Astrocyte (in vitro differentiated cells and primary cell): ENCODE data around the gene DCC. TPM values are rescaled to one million over a fixed set of nuclear protein-coding genes. Genes with fewer than 3 reads are reported as not detected.

Source experiments
- DNase-seq: peaks from one replicate; pipeline ENCODE4 v3.0.0-alpha.2; 2010; ENCODE audit warnings: low read depth
- FAIRE-seq: peaks from 2 replicates; lab custom pipeline; 2011; peaks lifted over from hg19 to GRCh38; lab: Jason Lieb, UNC
- H2AFZ ChIP-seq: 2 replicates; pipeline ENCODE4 v1.6.0; 2012; ENCODE audit warnings: low read depth, low read length, inconsistent platforms
- H3K27ac ChIP-seq: 2 replicates; pipeline ENCODE4 v1.5.1; 2011; ENCODE audit warnings: low read depth, low read length, inconsistent platforms
- H3K27me3 ChIP-seq: 2 replicates; pipeline ENCODE4 v1.6.0; 2011; ENCODE audit warnings: low read length, inconsistent platforms; ENCODE audit not compliant: insufficient read depth
- H3K36me3 ChIP-seq: 2 replicates; pipeline ENCODE4 v1.5.1; 2011; ENCODE audit warnings: low read length, inconsistent platforms; ENCODE audit not compliant: insufficient read depth
- H3K4me1 ChIP-seq: 2 replicates; pipeline ENCODE4 v1.5.1; 2011; ENCODE audit warnings: low read length, inconsistent platforms; ENCODE audit not compliant: insufficient read depth
- H3K4me2 ChIP-seq: 2 replicates; pipeline ENCODE4 v1.6.0; 2012; ENCODE audit warnings: low read length, inconsistent platforms
- H3K4me3 ChIP-seq: 2 replicates; pipeline ENCODE4 v1.5.1; 2011; ENCODE audit warnings: low read depth, mild to moderate bottlenecking, low read length, inconsistent platforms; ENCODE audit not compliant: insufficient read depth
- H3K79me2 ChIP-seq: 2 replicates; pipeline ENCODE4 v1.6.0; 2012; ENCODE audit warnings: mild to moderate bottlenecking, low read length, inconsistent platforms; ENCODE audit not compliant: insufficient read depth
- H3K9ac ChIP-seq: 2 replicates; pipeline ENCODE4 v1.6.0; 2012; ENCODE audit warnings: mild to moderate bottlenecking, low read length, inconsistent platforms
- H3K9me3 ChIP-seq: 2 replicates; pipeline ENCODE4 v1.5.1; 2012; ENCODE audit warnings: low read depth, mild to moderate bottlenecking, low read length, inconsistent platforms; ENCODE audit not compliant: insufficient read depth
- H4K20me1 ChIP-seq: 2 replicates; pipeline ENCODE4 v1.6.0; 2012; ENCODE audit warnings: low read length, inconsistent platforms; ENCODE audit not compliant: insufficient read depth
- H3K27ac Mint-ChIP-seq: one replicate; pipeline ENCODE4 v1.8.0; 2021; ENCODE audit warnings: mild to moderate bottlenecking, mixed read lengths; ENCODE audit not compliant: unreplicated experiment
- H3K27me3 Mint-ChIP-seq: one replicate; pipeline ENCODE4 v1.8.0; 2021; ENCODE audit warnings: low read depth, mixed read lengths; ENCODE audit not compliant: unreplicated experiment
- H3K36me3 Mint-ChIP-seq: one replicate; pipeline ENCODE4 v1.8.0; 2021; ENCODE audit warnings: low read depth, mixed read lengths; ENCODE audit not compliant: unreplicated experiment
- H3K4me1 Mint-ChIP-seq: one replicate; pipeline ENCODE4 v1.8.0; 2021; ENCODE audit warnings: low read depth, mixed read lengths; ENCODE audit not compliant: unreplicated experiment
- H3K4me3 Mint-ChIP-seq: one replicate; pipeline ENCODE4 v1.8.0; 2021; ENCODE audit warnings: mild to moderate bottlenecking, moderate library complexity, mixed read lengths; ENCODE audit not compliant: unreplicated experiment
- H3K9me3 Mint-ChIP-seq: one replicate; pipeline ENCODE4 v1.8.0; 2021; ENCODE audit warnings: mild to moderate bottlenecking, mixed read lengths; ENCODE audit not compliant: unreplicated experiment
- EZH2 ChIP-seq: IDR thresholded peaks from 2 replicates; pipeline ENCODE4 v1.6.1; 2012; ENCODE audit warnings: mild to moderate bottlenecking, low read length, inconsistent platforms; ENCODE audit not compliant: insufficient read depth
- total RNA-seq: library from RNA; stranded (reverse); gene quantifications from 2 replicates; pipeline ENCODE4 v1.2.1, GENCODE V29; 2021
- TF ChIP-seq, protein P1 (sequence below): IDR thresholded peaks from 2 replicates; pipeline ENCODE4 v1.5.1; 2011; ENCODE audit warnings: low read depth, mild to moderate bottlenecking, inconsistent platforms, low read length, moderate library complexity; ENCODE audit not compliant: insufficient read depth

DCC gene
- total RNA-seq, 1 donor from 2014 or later: 2.6 TPM

DNA sequence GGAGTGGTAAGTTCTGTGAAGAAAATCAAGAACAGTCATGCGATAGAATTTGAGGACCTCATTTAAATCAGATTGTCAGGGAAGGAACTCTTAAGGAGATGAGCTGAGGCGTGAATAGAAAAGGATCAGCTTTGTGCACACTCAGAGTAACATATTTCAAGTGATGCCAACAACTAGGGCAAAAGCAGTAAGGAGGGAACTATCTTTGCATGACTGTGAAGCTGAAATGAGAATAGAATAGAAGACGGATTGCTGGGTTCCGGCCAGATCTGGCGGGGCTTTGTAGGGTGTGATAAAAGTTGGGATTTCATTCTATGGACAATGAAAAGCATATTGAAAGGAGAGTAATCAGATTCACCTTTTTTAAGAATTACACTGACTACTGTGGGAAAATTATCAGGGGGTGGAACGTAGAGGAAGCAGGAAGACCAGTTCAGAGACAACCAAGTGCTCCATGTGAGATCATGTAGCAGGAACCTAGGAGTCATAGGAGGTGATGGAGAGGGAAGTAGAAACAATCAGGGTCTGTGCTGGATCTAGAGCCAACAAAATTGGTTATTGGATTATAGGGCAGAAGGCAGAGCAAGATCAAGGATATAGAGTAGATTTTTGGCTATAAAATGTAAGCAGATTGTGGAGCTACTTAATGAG is 884.3 kb downstream of the DCC start:
- H3K4me1 ChIP-seq: no peaks in the 10 kb centered on the region
- Mint-ChIP-seq H3K4me1 (peaks cover 7% of the 10 kb centered on the region), H3K27ac (no peak overlapping the region), H3K4me3 (no peak overlapping the region), H3K27me3 (no peaks in the 10 kb centered on the region), H3K36me3 (no peaks in the 10 kb centered on the region), H3K9me3 (no peaks in the 10 kb centered on the region)
- no peaks in the 10 kb centered on the region for H3K36me3 ChIP-seq
- H3K79me2 ChIP-seq: no peaks in the 10 kb centered on the region
- H2AFZ ChIP-seq: no peak overlapping the region
- no peak overlapping the region for H3K9ac ChIP-seq
- H3K9me3 ChIP-seq: no peaks in the 10 kb centered on the region
- H3K4me3 ChIP-seq: no peak overlapping the region
- DNase-seq: no peak
- TF ChIP-seq, protein P1, sequence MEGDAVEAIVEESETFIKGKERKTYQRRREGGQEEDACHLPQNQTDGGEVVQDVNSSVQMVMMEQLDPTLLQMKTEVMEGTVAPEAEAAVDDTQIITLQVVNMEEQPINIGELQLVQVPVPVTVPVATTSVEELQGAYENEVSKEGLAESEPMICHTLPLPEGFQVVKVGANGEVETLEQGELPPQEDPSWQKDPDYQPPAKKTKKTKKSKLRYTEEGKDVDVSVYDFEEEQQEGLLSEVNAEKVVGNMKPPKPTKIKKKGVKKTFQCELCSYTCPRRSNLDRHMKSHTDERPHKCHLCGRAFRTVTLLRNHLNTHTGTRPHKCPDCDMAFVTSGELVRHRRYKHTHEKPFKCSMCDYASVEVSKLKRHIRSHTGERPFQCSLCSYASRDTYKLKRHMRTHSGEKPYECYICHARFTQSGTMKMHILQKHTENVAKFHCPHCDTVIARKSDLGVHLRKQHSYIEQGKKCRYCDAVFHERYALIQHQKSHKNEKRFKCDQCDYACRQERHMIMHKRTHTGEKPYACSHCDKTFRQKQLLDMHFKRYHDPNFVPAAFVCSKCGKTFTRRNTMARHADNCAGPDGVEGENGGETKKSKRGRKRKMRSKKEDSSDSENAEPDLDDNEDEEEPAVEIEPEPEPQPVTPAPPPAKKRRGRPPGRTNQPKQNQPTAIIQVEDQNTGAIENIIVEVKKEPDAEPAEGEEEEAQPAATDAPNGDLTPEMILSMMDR: no peak
- no peak for TF ChIP-seq EZH2
- no peaks in the 10 kb centered on the region for H3K27me3 ChIP-seq
- no peak overlapping the region for H3K27ac ChIP-seq
- H3K4me2 ChIP-seq: no peak overlapping the region
- no peak for FAIRE-seq
- H4K20me1 ChIP-seq: no peaks in the 10 kb centered on the region

DNA sequence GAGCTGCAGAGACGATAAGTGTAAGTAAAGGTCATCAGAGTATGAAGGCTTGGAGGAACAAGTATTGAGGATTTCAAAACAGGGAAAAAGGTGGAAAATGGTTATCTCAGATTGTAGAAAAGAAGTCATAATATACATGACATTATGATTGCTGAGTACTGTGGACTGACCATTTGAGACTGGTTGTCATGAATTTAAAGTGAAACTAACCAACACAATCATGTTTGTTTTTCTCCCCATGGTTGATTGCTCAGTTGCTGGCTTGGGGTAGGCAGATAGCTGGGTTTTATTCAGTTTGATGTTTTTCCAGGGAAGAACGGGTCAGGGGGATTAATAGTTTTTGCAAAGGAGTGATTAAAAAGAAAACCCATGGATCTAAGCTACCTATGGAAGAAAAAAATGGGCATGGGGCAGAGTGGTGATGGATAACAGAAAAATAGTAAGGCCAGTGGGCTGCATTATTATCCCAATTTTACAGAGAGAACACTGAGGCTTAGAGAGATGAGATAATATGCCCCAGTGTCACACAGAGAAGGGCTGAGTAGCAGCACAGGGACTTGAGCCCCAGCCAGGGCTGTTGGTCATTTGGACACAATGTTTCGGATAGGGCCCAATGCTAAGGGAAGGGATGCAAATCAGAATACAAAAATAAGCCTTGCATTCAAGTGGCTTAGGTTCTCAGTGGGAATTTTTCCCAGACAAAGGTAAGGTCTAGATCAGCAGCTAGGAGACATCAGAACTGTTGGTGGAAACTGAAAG is 885.7 kb downstream of the DCC start:
- no peaks in the 10 kb centered on the region for H3K36me3 Mint-ChIP-seq
- no peak overlapping the region for H3K4me2 ChIP-seq
- no peaks in the 10 kb centered on the region for H3K27me3 Mint-ChIP-seq
- no peaks in the 10 kb centered on the region for H3K36me3 ChIP-seq
- DNase-seq (no peak), FAIRE-seq (no peak)
- no peaks in the 10 kb centered on the region for H3K4me1 Mint-ChIP-seq
- no peaks in the 10 kb centered on the region for H4K20me1 ChIP-seq
- H3K79me2 ChIP-seq: no peaks in the 10 kb centered on the region
- no peaks in the 10 kb centered on the region for H3K9me3 ChIP-seq
- TF ChIP-seq, protein P1: no peak
- TF ChIP-seq EZH2: no peak
- no peak overlapping the region for H2AFZ ChIP-seq
- no peaks in the 10 kb centered on the region for H3K4me1 ChIP-seq
- H3K4me3 ChIP-seq: no peak overlapping the region
- no peaks in the 10 kb centered on the region for H3K9me3 Mint-ChIP-seq
- no peaks in the 10 kb centered on the region for H3K27me3 ChIP-seq
- no peak overlapping the region for H3K4me3 Mint-ChIP-seq
- no peak overlapping the region for H3K9ac ChIP-seq
- H3K27ac ChIP-seq: no peak overlapping the region
- H3K27ac Mint-ChIP-seq: no peak overlapping the region

DNA sequence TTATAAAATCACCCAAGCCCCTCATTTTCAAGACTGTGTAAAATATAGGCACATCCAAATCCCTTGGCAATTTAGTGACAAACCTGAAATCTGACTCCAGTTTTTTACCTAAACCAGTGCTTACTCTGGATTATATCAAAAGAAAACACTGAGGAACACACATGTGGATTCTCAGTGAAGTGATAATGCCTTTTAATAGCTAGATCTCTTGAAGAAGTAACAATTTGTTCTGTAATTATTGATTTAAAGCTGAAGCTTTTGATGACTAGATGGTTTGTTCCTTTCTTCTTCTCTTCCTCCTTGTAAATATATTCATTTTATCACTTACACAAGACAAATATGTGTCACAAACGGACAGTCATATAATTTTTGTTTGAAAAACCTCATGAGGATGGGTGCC is 894.6 kb downstream of the DCC start:
- Histone ChIP-seq H2AFZ (no peak overlapping the region), H3K27ac (no peak overlapping the region), H3K9ac (no peak overlapping the region), H3K4me3 (no peak overlapping the region), H3K4me2 (no peak overlapping the region), H3K36me3 (no peaks in the 10 kb centered on the region), H3K27me3 (no peaks in the 10 kb centered on the region), H3K4me1 (no peaks in the 10 kb centered on the region), H3K9me3 (no peaks in the 10 kb centered on the region), H3K79me2 (no peaks in the 10 kb centered on the region), H4K20me1 (no peaks in the 10 kb centered on the region)
- Mint-ChIP-seq H3K27ac (no peak overlapping the region), H3K4me3 (no peak overlapping the region), H3K9me3 (no peaks in the 10 kb centered on the region), H3K4me1 (peaks cover 8% of the 10 kb centered on the region), H3K27me3 (no peaks in the 10 kb centered on the region), H3K36me3 (no peaks in the 10 kb centered on the region)
- TF ChIP-seq, protein P1: no peak
- TF ChIP-seq EZH2: no peak
- no peak for DNase-seq
- no peak for FAIRE-seq
